ENCODE measurements around the gene DAD1.

GRCh38 chr14:22589096-22589839 lies at the start of gene DAD1:
- TF ChIP-seq CTCF (IDR thresholded peaks at IDR 0.05; ENCODE audit: low read depth, low read length) (no peak), EZH2phosphoT487 (IDR thresholded peaks at IDR 0.05; ENCODE audit: low read depth) (no peak)
